Measurements from ENCODE around the gene FXR2. TPM values are rescaled to one million over a fixed set of nuclear protein-coding genes. Genes with fewer than 3 reads are reported as not detected.

Gene FXR2
- total and polyA plus RNA-seq, 9 of the 15 experiments (the other 6 are each of a cell fraction or from before 2014, with no cell fraction given), result 2.0 to 49.3 (median 24.5) TPM

GRCh38 chr17:7572338-7572587 lies 42.4 kb downstream of the FXR2 start (continued):
- TF ChIP-seq PHTF2 (CRISPR knock-in tag; IDR thresholded peaks at IDR 0.05), result no peak
- no peak for TF ChIP-seq U2AF2 (optimal IDR thresholded peaks at IDR 0.05; ENCODE audit: low read depth, low read length)
- TF ChIP-seq USF1 (CRISPR knock-in tag; IDR thresholded peaks at IDR 0.05), result peak; percentile 97
- no peak for TF ChIP-seq PPARD (CRISPR knock-in tag; IDR thresholded peaks at IDR 0.05)
- no peak for TF ChIP-seq GTF2B (IDR thresholded peaks at IDR 0.05; ENCODE audit: extremely low read depth, insufficient read length)
- no peak for TF ChIP-seq EP300 (IDR thresholded peaks at IDR 0.05; ENCODE audit: low read length)
- no peak for TF ChIP-seq GABPA (tag; conservative IDR thresholded peaks at IDR 0.05; ENCODE audit: low read depth)
- no peak for TF ChIP-seq TCF7 (IDR thresholded peaks at IDR 0.05; ENCODE audit: borderline replicate concordance)
- no peak for TF ChIP-seq HES1 (IDR thresholded peaks at IDR 0.05; ENCODE audit: low read depth)
- no peak for TF ChIP-seq PCBP1 (IDR thresholded peaks at IDR 0.05; ENCODE audit: low read depth, low read length, poor library complexity, severe bottlenecking)
- TF ChIP-seq ZNF436 (CRISPR knock-in tag; IDR thresholded peaks at IDR 0.05), result no peak
- TF ChIP-seq E2F6 (IDR thresholded peaks at IDR 0.05; ENCODE audit: borderline replicate concordance in 1 of 2, extremely low read depth in 1 of 2, insufficient read depth in 1 of 2, insufficient read length in 1 of 2, low read depth in 1 of 2, low read length in 1 of 2, poor library complexity in 1 of 2, severe bottlenecking in 1 of 2), result peak; percentile 81 to 93
- TF ChIP-seq CBFA2T3 (IDR thresholded peaks at IDR 0.05), result no peak
- no peak for TF ChIP-seq MITF (IDR thresholded peaks at IDR 0.05)
- no peak for TF ChIP-seq ZC3H4 (CRISPR knock-in tag; IDR thresholded peaks at IDR 0.05; ENCODE audit: borderline replicate concordance)
- TF ChIP-seq ZNF3 (CRISPR knock-in tag; IDR thresholded peaks at IDR 0.05), result no peak
- TF ChIP-seq MNT (conservative IDR thresholded peaks at IDR 0.05), result peak; percentile 98 to 99
- peak; percentile 98; the same call in 1 of the 2 replicates for TF ChIP-seq POLR2AphosphoS2 (IDR thresholded peaks at IDR 0.05; ENCODE audit: low read length)
- no peak for TF ChIP-seq PML (IDR thresholded peaks at IDR 0.05; ENCODE audit: low read length)
- TF ChIP-seq POLR2AphosphoS5 (IDR thresholded peaks at IDR 0.05; ENCODE audit: control insufficient read depth, insufficient read depth, low read depth, low read length), result no peak
- TF ChIP-seq ZNF165 (CRISPR knock-in tag; IDR thresholded peaks at IDR 0.05; ENCODE audit: borderline replicate concordance), result no peak
- no peak for TF ChIP-seq MYBL2 (IDR thresholded peaks at IDR 0.05; ENCODE audit: low read depth)
- no peak for TF ChIP-seq MYBL2 (CRISPR knock-in tag; IDR thresholded peaks at IDR 0.05; ENCODE audit: borderline replicate concordance)
- TF ChIP-seq POU5F1 (IDR thresholded peaks at IDR 0.05; ENCODE audit: borderline replicate concordance, low read depth, low read length, partially characterized antibody), result no peak
- TF ChIP-seq CBFA2T2 (conservative IDR thresholded peaks at IDR 0.05), result peak; percentile 54

All from K562 (cell line).